Measurements from ENCODE around the gene TMEM190.

The TMEM190 gene

DNA sequence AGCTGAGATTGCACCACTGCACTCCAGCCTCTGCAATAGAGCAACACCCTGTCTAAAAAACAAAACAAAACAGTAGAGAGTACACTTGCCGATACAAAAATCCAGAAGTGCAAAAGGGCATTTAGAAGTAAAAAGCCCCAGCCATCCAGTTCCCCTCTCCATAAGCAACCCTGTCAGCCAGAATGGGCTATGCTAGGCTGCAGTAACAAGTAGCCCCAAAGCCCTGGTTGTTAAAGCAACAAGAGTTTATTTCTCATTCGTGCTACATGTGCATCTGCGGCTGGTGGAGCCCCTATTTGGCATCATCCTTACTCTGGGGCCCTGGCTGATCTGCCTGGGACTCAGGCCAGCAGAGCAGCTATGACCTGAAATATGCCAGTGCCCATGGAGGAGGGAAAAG is 47.9 kb downstream of the TMEM190 start:
- DNase-seq = no peak

GRCh38 chr19:55426042-55426441 is 49.4 kb downstream of the TMEM190 start:
- no peak for DNase-seq
